ENCODE measurements around the gene NUP214. TPM values are rescaled to one million over a fixed set of nuclear protein-coding genes. Genes with fewer than 3 reads are reported as not detected.

NUP214 gene
- total RNA-seq, 4 donors from 2014 or later, result 17.4 to 45.4 (median 31.1) TPM

DNA sequence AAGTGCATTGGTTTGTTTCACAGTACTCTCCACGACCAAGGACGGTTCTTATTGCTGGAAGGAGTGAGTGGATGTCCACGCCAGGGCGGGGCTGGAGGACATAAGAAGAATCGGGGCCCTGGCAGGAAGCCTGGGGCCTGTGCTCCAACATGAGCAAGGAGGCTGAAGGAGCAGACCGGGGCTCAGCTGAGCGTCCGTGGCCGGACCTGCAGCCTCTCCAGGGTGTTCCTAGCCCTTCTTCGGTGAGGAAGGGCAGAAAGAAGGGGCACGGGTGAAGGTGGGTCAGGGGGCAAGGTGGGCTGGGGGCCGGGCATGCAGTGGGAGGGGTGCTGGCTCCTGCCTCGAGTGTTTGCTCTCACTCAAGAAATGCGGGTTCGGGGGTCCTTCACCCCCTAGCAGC is 132.8 kb downstream of the NUP214 start:
- TF ChIP-seq CTCF (IDR thresholded peaks at IDR 0.05) (no peak), POLR2A (IDR thresholded peaks at IDR 0.05) (no peak)
- H3K4me1 ChIP-seq, result peaks cover 4 to 33% (median 6%) of the 10 kb centered on the region in 3 donors
- 46 to 72% methylated on average over 3 to 4 of the region's 15 CpGs for WGBS, 2 donors
- no peaks in the 10 kb centered on the region for H3K27me3 ChIP-seq
- intact Hi-C loops (cut with DNase I), result no loop called here
- H3K27ac ChIP-seq, result no peak overlapping the region
- no peak for DNase-seq
- H3K9me3 ChIP-seq, result no peaks in the 10 kb centered on the region
- H3K4me3 ChIP-seq, result no peak overlapping the region
- H3K36me3 ChIP-seq, result peaks cover 0 to 24% (median 0%) of the 10 kb centered on the region in 3 donors

GRCh38 chr9:131258698-131259431 is 133.5 kb downstream of the NUP214 start:
- no peaks in the 10 kb centered on the region for H3K27me3 ChIP-seq
- no peaks in the 10 kb centered on the region for H3K9me3 ChIP-seq
- intact Hi-C loops (cut with DNase I), result no loop called here
- H3K36me3 ChIP-seq, result peaks cover 0 to 24% (median 0%) of the 10 kb centered on the region in 3 donors
- no peak overlapping the region for H3K27ac ChIP-seq
- DNase-seq, result no peak
- no peak for TF ChIP-seq POLR2A (IDR thresholded peaks at IDR 0.05)
- TF ChIP-seq CTCF (IDR thresholded peaks at IDR 0.05), result no peak
- H3K4me3 ChIP-seq, result no peak overlapping the region
- peaks cover 4 to 27% (median 6%) of the 10 kb centered on the region in 3 donors for H3K4me1 ChIP-seq
- 88 to 93% methylated on average over 11 to 18 of the region's 25 CpGs for WGBS, 2 donors

DNA sequence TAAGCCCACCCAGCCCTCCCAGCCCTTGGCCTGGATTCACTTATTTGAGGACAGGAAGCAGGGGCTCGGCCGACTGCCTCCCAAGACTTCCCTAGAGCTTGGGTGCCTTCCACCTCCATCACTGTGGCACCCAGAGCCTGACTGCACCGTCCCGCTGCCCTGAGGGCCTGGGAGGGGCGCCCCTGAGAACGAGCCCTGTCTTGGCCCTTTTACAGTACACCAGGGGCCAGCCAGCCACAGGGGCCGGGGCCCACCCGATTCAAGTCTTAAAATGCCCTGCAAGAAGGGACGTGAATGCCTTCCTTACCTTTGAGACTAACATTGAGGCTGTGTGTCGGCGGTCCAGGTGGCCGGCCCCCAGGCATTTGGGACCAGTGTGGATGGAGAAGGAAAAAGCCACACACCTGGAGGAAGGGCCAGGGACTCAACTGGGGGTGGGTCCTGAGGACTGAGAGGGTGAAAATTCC is 134.1 kb downstream of the NUP214 start:
- Histone ChIP-seq H3K9me3 (no peaks in the 10 kb centered on the region), H3K4me3 (no peak overlapping the region), H3K27ac (no peak overlapping the region), H3K4me1 (peaks cover 4 to 24% (median 6%) of the 10 kb centered on the region in 3 donors), H3K36me3 (peaks cover 0 to 24% (median 0%) of the 10 kb centered on the region in 3 donors), H3K27me3 (no peaks in the 10 kb centered on the region)
- DNase-seq, result no peak
- intact Hi-C loops (cut with DNase I), result no loop called here
- WGBS, 2 donors, result 73 to 74% methylated on average over 2 to 5 of the region's 12 CpGs
- no peak for TF ChIP-seq CTCF (IDR thresholded peaks at IDR 0.05)
- TF ChIP-seq POLR2A (IDR thresholded peaks at IDR 0.05), result no peak

GRCh38 chr9:131259916-131260597 is 134.7 kb downstream of the NUP214 start:
- Histone ChIP-seq H3K4me1 (peaks cover 4 to 18% (median 6%) of the 10 kb centered on the region in 3 donors), H3K27ac (no peak overlapping the region), H3K27me3 (no peaks in the 10 kb centered on the region), H3K9me3 (no peaks in the 10 kb centered on the region), H3K36me3 (peaks cover 0 to 24% (median 0%) of the 10 kb centered on the region in 3 donors), H3K4me3 (no peak overlapping the region)
- TF ChIP-seq CTCF (IDR thresholded peaks at IDR 0.05) (no peak), POLR2A (IDR thresholded peaks at IDR 0.05) (no peak)
- 78 to 80% methylated on average over 15 to 20 of the region's 20 CpGs for WGBS, 2 donors
- intact Hi-C loops (cut with DNase I), result no loop called here
- no peak for DNase-seq
